Measurements from ENCODE around the gene CHRNA5. TPM values are rescaled to one million over a fixed set of nuclear protein-coding genes. Genes with fewer than 3 reads are reported as not detected.
A peak's percentile ranks its signal among the peaks of the same experiment; 100 is the strongest.

The CHRNA5 gene
- total and polyA plus RNA-seq, 9 of the 15 experiments (the other 6 are each of a cell fraction or from before 2014, with no cell fraction given) = 2.8 to 16.1 (median 11.4) TPM

DNA sequence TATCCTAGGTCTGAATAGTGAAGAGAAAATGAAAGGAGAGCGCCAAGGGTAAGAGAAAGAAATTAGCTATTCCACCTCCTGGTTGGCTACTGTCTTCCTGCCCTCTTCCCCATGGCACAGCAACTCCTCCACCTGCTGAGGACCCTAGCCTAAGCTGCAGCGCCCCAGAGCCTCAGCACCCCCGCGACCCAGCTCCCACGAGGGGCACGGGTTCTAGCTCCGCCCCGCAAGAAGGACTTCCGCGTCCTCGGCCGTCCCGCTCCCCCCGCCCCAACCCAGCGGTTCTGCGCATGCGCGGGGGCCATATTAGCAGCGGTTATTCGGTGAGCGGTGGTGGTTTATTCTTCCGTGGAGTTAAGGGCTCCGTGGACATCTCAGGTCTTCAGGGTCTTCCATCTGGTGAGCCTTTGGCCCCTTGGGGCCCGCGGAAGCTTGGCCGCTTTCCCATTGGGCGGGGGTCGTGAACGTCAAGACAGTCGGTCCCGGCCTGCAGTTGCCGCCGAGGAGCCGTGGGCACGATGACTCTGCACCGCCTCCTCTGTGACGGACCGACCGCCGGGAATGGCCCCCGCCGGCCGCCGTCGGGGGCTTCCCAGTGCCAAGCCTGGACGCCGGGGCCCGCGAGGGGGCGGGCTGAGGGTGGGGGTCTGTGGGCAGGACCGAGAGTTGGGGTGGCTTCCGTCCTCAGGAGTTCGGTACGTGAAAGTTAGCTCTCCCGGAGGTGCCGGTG, 25.0 kb upstream of the CHRNA5 start, which contains the start of gene PSMA4 (continued):
- TF ChIP-seq MTA2 (IDR thresholded peaks at IDR 0.05; ENCODE audit: low read depth) (no peak), PHF8 (IDR thresholded peaks at IDR 0.05; ENCODE audit: borderline replicate concordance, low read length) (peak; percentile 96), ZNF583 (CRISPR knock-in tag; IDR thresholded peaks at IDR 0.05) (no peak), POLR2AphosphoS2 (IDR thresholded peaks at IDR 0.05; ENCODE audit: low read length) (0 out of 2 replicates have a peak, but pooled peaks have one; percentile 68), PML (IDR thresholded peaks at IDR 0.05; ENCODE audit: low read length) (peak; percentile 87), POLR3G (IDR thresholded peaks at IDR 0.05; ENCODE audit: extremely low read depth, insufficient read length, insufficient replicate concordance) (no peak), SMAD4 (CRISPR knock-in tag; conservative IDR thresholded peaks at IDR 0.05) (no peak), JUND (IDR thresholded peaks at IDR 0.05; ENCODE audit: borderline replicate concordance, low read depth, low read length) (no peak), JUND (tag; IDR thresholded peaks at IDR 0.05; ENCODE audit: borderline replicate concordance, low read depth, low read length) (no peak; the same call in 2 of the 3 replicates), ZNF23 (CRISPR knock-in tag; IDR thresholded peaks at IDR 0.05) (no peak), DIDO1 (tag; IDR thresholded peaks at IDR 0.05; ENCODE audit: low read depth) (0 out of 2 replicates have a peak, but pooled peaks have one; percentile 11), ZNF695 (CRISPR knock-in tag; IDR thresholded peaks at IDR 0.05) (no peak), SMARCC2 (IDR thresholded peaks at IDR 0.05; ENCODE audit: low read depth) (no peak), HDAC1 (IDR thresholded peaks at IDR 0.05) (peak in 1 of 2 experiments; percentile 83; a peak in 2 of 4 replicates)
- TF ChIP-seq, protein P1, sequence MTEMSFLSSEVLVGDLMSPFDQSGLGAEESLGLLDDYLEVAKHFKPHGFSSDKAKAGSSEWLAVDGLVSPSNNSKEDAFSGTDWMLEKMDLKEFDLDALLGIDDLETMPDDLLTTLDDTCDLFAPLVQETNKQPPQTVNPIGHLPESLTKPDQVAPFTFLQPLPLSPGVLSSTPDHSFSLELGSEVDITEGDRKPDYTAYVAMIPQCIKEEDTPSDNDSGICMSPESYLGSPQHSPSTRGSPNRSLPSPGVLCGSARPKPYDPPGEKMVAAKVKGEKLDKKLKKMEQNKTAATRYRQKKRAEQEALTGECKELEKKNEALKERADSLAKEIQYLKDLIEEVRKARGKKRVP (CRISPR knock-in tag; IDR thresholded peaks at IDR 0.05) = 0 out of 2 replicates have a peak, but pooled peaks have one; percentile 3
- TF ChIP-seq, protein P2, sequence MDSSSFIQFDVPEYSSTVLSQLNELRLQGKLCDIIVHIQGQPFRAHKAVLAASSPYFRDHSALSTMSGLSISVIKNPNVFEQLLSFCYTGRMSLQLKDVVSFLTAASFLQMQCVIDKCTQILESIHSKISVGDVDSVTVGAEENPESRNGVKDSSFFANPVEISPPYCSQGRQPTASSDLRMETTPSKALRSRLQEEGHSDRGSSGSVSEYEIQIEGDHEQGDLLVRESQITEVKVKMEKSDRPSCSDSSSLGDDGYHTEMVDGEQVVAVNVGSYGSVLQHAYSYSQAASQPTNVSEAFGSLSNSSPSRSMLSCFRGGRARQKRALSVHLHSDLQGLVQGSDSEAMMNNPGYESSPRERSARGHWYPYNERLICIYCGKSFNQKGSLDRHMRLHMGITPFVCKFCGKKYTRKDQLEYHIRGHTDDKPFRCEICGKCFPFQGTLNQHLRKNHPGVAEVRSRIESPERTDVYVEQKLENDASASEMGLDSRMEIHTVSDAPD (CRISPR knock-in tag; IDR thresholded peaks at IDR 0.05) = no peak
- TF ChIP-seq, protein P3, sequence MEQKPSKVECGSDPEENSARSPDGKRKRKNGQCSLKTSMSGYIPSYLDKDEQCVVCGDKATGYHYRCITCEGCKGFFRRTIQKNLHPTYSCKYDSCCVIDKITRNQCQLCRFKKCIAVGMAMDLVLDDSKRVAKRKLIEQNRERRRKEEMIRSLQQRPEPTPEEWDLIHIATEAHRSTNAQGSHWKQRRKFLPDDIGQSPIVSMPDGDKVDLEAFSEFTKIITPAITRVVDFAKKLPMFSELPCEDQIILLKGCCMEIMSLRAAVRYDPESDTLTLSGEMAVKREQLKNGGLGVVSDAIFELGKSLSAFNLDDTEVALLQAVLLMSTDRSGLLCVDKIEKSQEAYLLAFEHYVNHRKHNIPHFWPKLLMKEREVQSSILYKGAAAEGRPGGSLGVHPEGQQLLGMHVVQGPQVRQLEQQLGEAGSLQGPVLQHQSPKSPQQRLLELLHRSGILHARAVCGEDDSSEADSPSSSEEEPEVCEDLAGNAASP (IDR thresholded peaks at IDR 0.05) = no peak
- TF ChIP-seq, protein P4, sequence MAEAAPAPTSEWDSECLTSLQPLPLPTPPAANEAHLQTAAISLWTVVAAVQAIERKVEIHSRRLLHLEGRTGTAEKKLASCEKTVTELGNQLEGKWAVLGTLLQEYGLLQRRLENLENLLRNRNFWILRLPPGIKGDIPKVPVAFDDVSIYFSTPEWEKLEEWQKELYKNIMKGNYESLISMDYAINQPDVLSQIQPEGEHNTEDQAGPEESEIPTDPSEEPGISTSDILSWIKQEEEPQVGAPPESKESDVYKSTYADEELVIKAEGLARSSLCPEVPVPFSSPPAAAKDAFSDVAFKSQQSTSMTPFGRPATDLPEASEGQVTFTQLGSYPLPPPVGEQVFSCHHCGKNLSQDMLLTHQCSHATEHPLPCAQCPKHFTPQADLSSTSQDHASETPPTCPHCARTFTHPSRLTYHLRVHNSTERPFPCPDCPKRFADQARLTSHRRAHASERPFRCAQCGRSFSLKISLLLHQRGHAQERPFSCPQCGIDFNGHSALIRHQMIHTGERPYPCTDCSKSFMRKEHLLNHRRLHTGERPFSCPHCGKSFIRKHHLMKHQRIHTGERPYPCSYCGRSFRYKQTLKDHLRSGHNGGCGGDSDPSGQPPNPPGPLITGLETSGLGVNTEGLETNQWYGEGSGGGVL (CRISPR knock-in tag; IDR thresholded peaks at IDR 0.05) = no peak
- TF ChIP-seq, protein P5, sequence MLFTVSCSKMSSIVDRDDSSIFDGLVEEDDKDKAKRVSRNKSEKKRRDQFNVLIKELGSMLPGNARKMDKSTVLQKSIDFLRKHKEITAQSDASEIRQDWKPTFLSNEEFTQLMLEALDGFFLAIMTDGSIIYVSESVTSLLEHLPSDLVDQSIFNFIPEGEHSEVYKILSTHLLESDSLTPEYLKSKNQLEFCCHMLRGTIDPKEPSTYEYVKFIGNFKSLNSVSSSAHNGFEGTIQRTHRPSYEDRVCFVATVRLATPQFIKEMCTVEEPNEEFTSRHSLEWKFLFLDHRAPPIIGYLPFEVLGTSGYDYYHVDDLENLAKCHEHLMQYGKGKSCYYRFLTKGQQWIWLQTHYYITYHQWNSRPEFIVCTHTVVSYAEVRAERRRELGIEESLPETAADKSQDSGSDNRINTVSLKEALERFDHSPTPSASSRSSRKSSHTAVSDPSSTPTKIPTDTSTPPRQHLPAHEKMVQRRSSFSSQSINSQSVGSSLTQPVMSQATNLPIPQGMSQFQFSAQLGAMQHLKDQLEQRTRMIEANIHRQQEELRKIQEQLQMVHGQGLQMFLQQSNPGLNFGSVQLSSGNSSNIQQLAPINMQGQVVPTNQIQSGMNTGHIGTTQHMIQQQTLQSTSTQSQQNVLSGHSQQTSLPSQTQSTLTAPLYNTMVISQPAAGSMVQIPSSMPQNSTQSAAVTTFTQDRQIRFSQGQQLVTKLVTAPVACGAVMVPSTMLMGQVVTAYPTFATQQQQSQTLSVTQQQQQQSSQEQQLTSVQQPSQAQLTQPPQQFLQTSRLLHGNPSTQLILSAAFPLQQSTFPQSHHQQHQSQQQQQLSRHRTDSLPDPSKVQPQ (CRISPR knock-in tag; IDR thresholded peaks at IDR 0.05; ENCODE audit: borderline replicate concordance) = no peak

Data from K562 (cell line).